ENCODE measurements around the gene ABCC1. TPM values are rescaled to one million over a fixed set of nuclear protein-coding genes. Genes with fewer than 3 reads are reported as not detected.

The ABCC1 gene
- total and polyA plus RNA-seq, 4 donors, result 2.9 to 61.9 (median 43.6) TPM

DNA sequence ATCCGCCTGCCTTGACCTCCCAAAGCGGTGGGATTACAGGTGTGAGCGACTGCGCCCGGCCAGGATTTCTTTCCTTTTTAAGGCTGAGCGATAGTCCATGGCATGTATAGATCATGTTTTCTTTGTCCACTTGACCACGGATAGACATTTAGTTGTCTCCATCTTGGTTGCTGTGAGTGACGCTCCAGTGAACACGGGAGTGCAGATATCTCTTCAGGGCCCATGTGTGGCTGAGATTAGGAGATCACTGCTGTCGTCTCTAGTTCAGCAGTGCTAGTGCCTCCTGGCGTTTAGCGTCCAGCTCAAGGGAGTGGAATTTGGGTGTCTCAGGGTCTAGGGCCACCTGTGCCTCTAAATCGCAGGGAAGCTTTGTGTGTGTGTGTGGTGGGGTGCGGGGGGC lies 41.5 kb downstream of the ABCC1 start:
- ATAC-seq (ENCODE audit: low FRiP score) (no peak), DNase-seq (no peak)
- no peak overlapping the region for H3K4me3 ChIP-seq (ENCODE audit: low read length in 2 of 2)
- no peaks in the 10 kb centered on the region for H3K9me3 ChIP-seq (ENCODE audit: control insufficient read depth, low read length)
- no peak overlapping the region for H3K27ac ChIP-seq (ENCODE audit: low read depth in 1 of 2, low read length in 2 of 2)
- 91 to 95% methylated on average over 14 of the region's 14 CpGs for WGBS, 2 donors
- peaks cover 0 to 3% of the 10 kb centered on the region in 2 donors for H3K4me1 ChIP-seq (ENCODE audit: control insufficient read depth in 1 of 2, insufficient read depth in 2 of 2, low read length in 2 of 2)
- no peaks in the 10 kb centered on the region for H3K36me3 ChIP-seq (ENCODE audit: control insufficient read depth in 1 of 2, insufficient read depth in 2 of 2, low read length in 1 of 2)
- H3K27me3 ChIP-seq (ENCODE audit: control insufficient read depth in 1 of 2, insufficient read depth in 2 of 2, low read length in 1 of 2), result no peaks in the 10 kb centered on the region
- intact Hi-C loops (cut with DNase I), result no loop called here

DNA sequence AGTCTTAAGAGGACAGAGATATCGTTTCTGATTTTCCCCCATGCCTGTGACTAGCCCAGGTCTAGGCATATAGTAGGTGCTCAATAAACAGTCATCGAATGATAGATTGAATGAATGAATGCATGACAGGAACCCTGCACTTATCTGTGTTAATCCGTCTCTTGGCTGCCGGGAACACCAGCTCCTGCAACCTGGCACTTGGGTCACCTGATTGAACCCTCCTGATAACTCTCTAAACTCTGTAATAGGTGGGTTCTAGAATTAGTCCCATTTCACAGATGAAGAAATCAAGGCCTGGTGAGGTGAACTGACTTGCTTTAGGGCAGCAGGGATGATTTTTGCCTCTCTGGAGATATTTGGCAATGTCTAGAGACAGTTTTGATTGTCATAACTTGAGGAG lies 43.7 kb downstream of the ABCC1 start:
- Histone ChIP-seq H3K27me3 (ENCODE audit: control insufficient read depth in 1 of 2, insufficient read depth in 2 of 2, low read length in 1 of 2) (no peaks in the 10 kb centered on the region), H3K4me1 (ENCODE audit: control insufficient read depth in 1 of 2, insufficient read depth in 2 of 2, low read length in 2 of 2) (no peaks in the 10 kb centered on the region), H3K27ac (ENCODE audit: low read depth in 1 of 2, low read length in 2 of 2) (no peak overlapping the region), H3K9me3 (ENCODE audit: control insufficient read depth, low read length) (no peaks in the 10 kb centered on the region), H3K4me3 (ENCODE audit: low read length in 2 of 2) (no peak overlapping the region), H3K36me3 (ENCODE audit: control insufficient read depth in 1 of 2, insufficient read depth in 2 of 2, low read length in 1 of 2) (no peaks in the 10 kb centered on the region)
- ATAC-seq (ENCODE audit: low FRiP score) (no peak), DNase-seq (no peak)
- intact Hi-C loops (cut with DNase I), result no loop called here
- 91 to 92% methylated on average over 4 of the region's 4 CpGs for WGBS, 2 donors

- Histone ChIP-seq H3K4me1 (ENCODE audit: control insufficient read depth in 1 of 2, insufficient read depth in 2 of 2, low read length in 2 of 2) (no peaks in the 10 kb centered on the region), H3K4me3 (ENCODE audit: low read length in 2 of 2) (no peak overlapping the region), H3K27me3 (ENCODE audit: control insufficient read depth in 1 of 2, insufficient read depth in 2 of 2, low read length in 1 of 2) (no peaks in the 10 kb centered on the region), H3K36me3 (ENCODE audit: control insufficient read depth in 1 of 2, insufficient read depth in 2 of 2, low read length in 1 of 2) (no peaks in the 10 kb centered on the region), H3K9me3 (ENCODE audit: control insufficient read depth, low read length) (no peaks in the 10 kb centered on the region), H3K27ac (ENCODE audit: low read depth in 1 of 2, low read length in 2 of 2) (peak overlapping the region in 1 of 2 donors; percentile 83)
- WGBS, 2 donors, result 68 to 72% methylated on average over 8 of the region's 8 CpGs
- ATAC-seq (ENCODE audit: low FRiP score), result no peak
- no peak for DNase-seq
- intact Hi-C loops (cut with DNase I), result no loop called here
These were observed 44.1 kb downstream of the ABCC1 start for GRCh38 chr16:15993541-15993940.

DNA sequence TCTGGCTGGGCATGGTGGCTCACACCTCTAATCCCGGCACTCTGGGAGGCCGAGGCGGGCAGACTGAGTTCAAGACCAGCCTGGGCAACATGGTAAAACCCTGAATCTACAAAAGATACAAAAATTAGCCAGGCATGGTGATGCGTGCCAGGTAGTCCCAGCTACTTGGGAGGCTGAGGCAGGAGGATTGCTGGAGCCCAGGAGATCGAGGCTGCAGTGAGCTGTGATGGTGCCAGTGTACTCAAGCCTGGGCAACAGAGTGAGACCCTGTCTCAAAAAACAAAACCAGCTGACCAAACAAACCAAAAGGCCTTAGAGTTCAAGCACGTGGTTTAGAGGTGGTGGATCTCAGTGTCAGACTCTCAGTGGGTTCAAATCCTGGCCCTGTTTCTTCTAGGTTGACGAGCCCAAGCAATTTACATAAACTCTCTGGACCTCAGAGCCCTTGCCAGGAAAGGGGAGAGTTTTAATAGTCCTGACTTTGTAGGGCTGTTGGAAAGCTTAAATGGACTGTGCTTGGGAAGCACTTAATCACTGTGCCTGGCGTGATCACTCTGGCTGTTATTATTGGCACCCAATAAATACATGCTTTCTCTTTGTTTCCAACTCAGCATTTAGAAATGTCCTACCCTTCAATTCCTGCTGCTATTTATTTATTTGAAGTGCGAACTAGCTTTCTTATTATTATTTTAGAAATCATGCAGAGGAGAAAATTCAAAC lies 44.7 kb downstream of the ABCC1 start:
- peak overlapping the region in 1 of 2 donors; percentile 83 for H3K27ac ChIP-seq (ENCODE audit: low read depth in 1 of 2, low read length in 2 of 2)
- H3K4me1 ChIP-seq (ENCODE audit: control insufficient read depth in 1 of 2, insufficient read depth in 2 of 2, low read length in 2 of 2), result no peaks in the 10 kb centered on the region
- DNase-seq (peak in 1 of 2 donors; percentile 69), ATAC-seq (ENCODE audit: low FRiP score) (peak; percentile 77)
- no peaks in the 10 kb centered on the region for H3K9me3 ChIP-seq (ENCODE audit: control insufficient read depth, low read length)
- H3K36me3 ChIP-seq (ENCODE audit: control insufficient read depth in 1 of 2, insufficient read depth in 2 of 2, low read length in 1 of 2), result no peaks in the 10 kb centered on the region
- intact Hi-C loops (cut with DNase I), result no loop called here
- no peak overlapping the region for H3K4me3 ChIP-seq (ENCODE audit: low read length in 2 of 2)
- H3K27me3 ChIP-seq (ENCODE audit: control insufficient read depth in 1 of 2, insufficient read depth in 2 of 2, low read length in 1 of 2), result no peaks in the 10 kb centered on the region
- 35 to 37% methylated on average over 9 of the region's 9 CpGs for WGBS, 2 donors

DNA sequence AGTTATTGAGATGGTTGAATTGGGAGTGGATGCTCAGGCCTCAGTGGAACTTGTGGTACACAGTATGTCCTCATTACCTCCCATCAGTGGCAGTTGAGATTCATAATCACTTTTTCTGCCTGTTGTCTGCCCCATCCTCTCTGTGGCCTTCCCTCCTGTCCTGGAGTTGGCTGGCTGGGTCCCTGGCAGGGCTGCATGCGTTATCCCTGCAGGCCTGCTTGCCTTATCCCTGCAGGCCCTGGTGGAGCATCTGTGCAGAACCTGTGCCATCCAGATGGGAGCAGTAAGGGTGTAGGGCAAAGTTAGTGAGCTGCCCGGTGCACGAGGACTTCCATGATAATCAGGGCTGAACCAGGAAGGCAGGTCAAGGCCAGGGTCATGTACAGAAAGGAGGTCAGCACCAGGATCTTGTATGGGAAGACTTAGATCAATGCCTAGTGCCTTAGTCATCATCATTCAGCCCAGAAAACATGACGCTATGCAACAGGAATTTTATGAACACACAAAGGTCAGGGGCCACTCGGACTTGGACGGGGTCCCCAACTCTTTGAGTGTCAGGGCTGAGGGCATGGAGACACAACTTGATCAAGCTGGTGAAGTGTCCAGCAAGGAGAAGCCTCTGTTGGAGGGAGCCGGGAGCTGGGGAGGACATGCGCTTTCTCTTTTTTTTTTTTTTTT lies 47.2 kb downstream of the ABCC1 start:
- WGBS, 2 donors, result 36 to 37% methylated on average over 8 of the region's 8 CpGs
- H3K4me3 ChIP-seq (ENCODE audit: low read length in 2 of 2), result no peak overlapping the region
- no peaks in the 10 kb centered on the region for H3K27me3 ChIP-seq (ENCODE audit: control insufficient read depth in 1 of 2, insufficient read depth in 2 of 2, low read length in 1 of 2)
- peak; percentile 77 to 91 for DNase-seq
- ATAC-seq (ENCODE audit: low FRiP score), result peak; percentile 42
- H3K9me3 ChIP-seq (ENCODE audit: control insufficient read depth, low read length), result no peaks in the 10 kb centered on the region
- intact Hi-C loops (cut with DNase I), result no loop called here
- H3K27ac ChIP-seq (ENCODE audit: low read depth in 1 of 2, low read length in 2 of 2), result peak overlapping the region in 1 of 2 donors; percentile 30
- no peaks in the 10 kb centered on the region for H3K4me1 ChIP-seq (ENCODE audit: control insufficient read depth in 1 of 2, insufficient read depth in 2 of 2, low read length in 2 of 2)
- H3K36me3 ChIP-seq (ENCODE audit: control insufficient read depth in 1 of 2, insufficient read depth in 2 of 2, low read length in 1 of 2), result no peaks in the 10 kb centered on the region

DNA sequence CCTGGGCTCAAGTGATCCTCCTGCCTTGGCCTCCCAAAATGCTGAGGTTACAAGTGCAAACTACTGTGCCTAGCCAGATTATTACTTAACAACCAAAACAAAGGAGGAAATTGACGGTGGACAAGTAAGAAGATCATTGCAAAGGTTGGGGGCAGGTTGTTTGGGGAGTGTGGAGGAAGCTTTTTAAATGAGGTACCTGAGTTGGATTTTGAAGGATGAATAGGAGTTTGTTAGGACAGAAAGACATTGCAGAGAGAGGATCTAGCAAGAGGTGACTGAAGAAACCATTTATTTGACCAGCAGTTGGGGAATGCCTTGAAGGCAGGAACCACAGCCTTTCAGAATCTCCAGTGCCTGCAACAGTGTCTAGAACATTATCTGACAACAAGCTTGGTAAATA lies 51.3 kb downstream of the ABCC1 start:
- intact Hi-C loops (cut with DNase I), result no loop called here

DNA sequence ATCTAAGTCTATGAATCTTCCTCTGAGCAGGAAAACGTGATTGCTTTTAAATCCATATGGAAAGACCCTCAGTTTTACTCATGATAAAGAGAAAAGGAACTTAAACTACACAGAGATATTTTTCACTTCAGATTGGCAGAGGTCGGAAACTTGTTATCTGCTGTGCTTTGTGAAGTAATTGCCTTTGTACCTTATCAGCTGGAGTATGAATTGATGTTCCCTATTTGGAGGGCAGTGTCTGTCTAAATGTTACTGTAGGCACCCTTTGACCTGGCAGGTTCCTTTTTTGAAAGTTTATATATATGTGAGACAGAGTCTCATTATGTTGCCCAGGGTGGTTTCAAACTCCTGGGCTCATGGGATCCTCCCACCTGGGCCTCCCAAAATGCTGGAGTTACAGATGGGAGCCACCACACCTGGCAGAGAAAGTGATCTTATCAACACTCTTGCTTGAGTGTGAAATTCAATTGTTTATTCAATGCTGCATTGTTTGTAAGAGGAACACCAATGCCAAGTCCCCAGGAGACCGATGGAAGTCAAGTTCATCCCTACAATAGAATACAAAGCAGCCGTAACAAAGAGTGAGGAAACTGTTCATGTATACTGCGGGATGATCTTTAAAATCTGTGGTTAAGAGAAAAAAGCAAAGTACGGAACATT lies 52.3 kb downstream of the ABCC1 start:
- 87 to 91% methylated on average over 6 of the region's 6 CpGs for WGBS, 2 donors
- Histone ChIP-seq H3K4me1 (ENCODE audit: control insufficient read depth in 1 of 2, insufficient read depth in 2 of 2, low read length in 2 of 2) (peaks cover 0 to 8% of the 10 kb centered on the region in 2 donors), H3K9me3 (ENCODE audit: control insufficient read depth, low read length) (no peaks in the 10 kb centered on the region), H3K27ac (ENCODE audit: low read depth in 1 of 2, low read length in 2 of 2) (no peak overlapping the region), H3K27me3 (ENCODE audit: control insufficient read depth in 1 of 2, insufficient read depth in 2 of 2, low read length in 1 of 2) (no peaks in the 10 kb centered on the region), H3K4me3 (ENCODE audit: low read length in 2 of 2) (no peak overlapping the region), H3K36me3 (ENCODE audit: control insufficient read depth in 1 of 2, insufficient read depth in 2 of 2, low read length in 1 of 2) (no peaks in the 10 kb centered on the region)
- ATAC-seq (ENCODE audit: low FRiP score) (no peak), DNase-seq (no peak)
- intact Hi-C loops (cut with DNase I), result no loop called here

More for the DNA sequence above, 51.3 kb downstream of the ABCC1 start:
- H3K4me3 ChIP-seq (ENCODE audit: low read length in 2 of 2), result no peak overlapping the region
- no peaks in the 10 kb centered on the region for H3K9me3 ChIP-seq (ENCODE audit: control insufficient read depth, low read length)
- no peak for DNase-seq
- no peak overlapping the region for H3K27ac ChIP-seq (ENCODE audit: low read depth in 1 of 2, low read length in 2 of 2)
- H3K27me3 ChIP-seq (ENCODE audit: control insufficient read depth in 1 of 2, insufficient read depth in 2 of 2, low read length in 1 of 2), result no peaks in the 10 kb centered on the region
- H3K4me1 ChIP-seq (ENCODE audit: control insufficient read depth in 1 of 2, insufficient read depth in 2 of 2, low read length in 2 of 2), result peaks cover 0 to 8% of the 10 kb centered on the region in 2 donors
- no peaks in the 10 kb centered on the region for H3K36me3 ChIP-seq (ENCODE audit: control insufficient read depth in 1 of 2, insufficient read depth in 2 of 2, low read length in 1 of 2)
- 84 to 96% methylated on average over 1 of the region's 1 CpG for whole genome bisulfite sequencing, 2 donors
- ATAC-seq (ENCODE audit: low FRiP score), result no peak

DNA sequence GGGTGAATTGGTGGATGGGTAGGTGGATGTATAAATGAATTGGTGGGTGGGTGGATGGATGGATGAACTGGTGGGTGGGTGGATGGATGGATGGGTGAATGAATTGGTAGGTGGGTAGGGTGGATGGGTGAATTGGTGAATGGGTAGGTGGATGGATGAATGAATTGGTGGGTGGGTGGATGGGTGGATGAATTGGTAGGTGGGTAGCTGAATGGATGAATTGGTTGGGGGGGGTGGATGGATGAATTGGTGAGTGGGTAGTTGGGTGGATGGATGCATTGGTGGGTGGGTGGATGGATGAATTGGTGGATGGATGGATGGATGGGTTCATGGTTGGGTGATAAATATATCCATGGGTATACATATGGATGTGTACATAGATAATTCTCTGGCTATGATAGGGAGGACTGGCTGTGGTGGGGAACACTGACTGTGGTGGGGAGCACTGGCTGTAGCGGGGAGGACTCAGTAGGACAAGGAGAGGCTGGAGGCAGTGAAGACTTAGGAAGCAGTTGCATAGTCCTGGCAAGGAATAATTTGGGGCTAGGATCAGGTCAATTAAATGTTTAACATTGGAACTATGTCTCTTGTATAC lies 54.4 kb downstream of the ABCC1 start:
- Histone ChIP-seq H3K9me3 (ENCODE audit: control insufficient read depth, low read length) (no peaks in the 10 kb centered on the region), H3K27ac (ENCODE audit: low read depth in 1 of 2, low read length in 2 of 2) (peak overlapping the region in 1 of 2 donors; percentile 57), H3K36me3 (ENCODE audit: control insufficient read depth in 1 of 2, insufficient read depth in 2 of 2, low read length in 1 of 2) (no peaks in the 10 kb centered on the region), H3K27me3 (ENCODE audit: control insufficient read depth in 1 of 2, insufficient read depth in 2 of 2, low read length in 1 of 2) (no peaks in the 10 kb centered on the region), H3K4me1 (ENCODE audit: control insufficient read depth in 1 of 2, insufficient read depth in 2 of 2, low read length in 2 of 2) (peaks cover 0 to 8% of the 10 kb centered on the region in 2 donors), H3K4me3 (ENCODE audit: low read length in 2 of 2) (no peak overlapping the region)
- 0% methylated on average over 1 of the region's 1 CpG for WGBS, 2 donors
- intact Hi-C loops (cut with DNase I), result no loop called here
- no peak for DNase-seq
- no peak for ATAC-seq (ENCODE audit: low FRiP score)

All from aorta (tissue), 5 donors.